ENCODE measurements around the gene ZNF595.
"Not testable (repeated sequence)": the region's sequence is repeated elsewhere in the genome, so short reads cannot be mapped to it uniquely, and the experiment has no call there.

Gene ZNF595

GRCh38 chr4:52804-53479 is at the start of gene ZNF595:
Gene ZNF595 (plus strand): TSS chr4:53321. CDS start chr4:53489, 168 bp downstream.
- not testable (repeated sequence) for H3K4me1 ChIP-seq (ENCODE audit: control insufficient read depth in 1 of 2, insufficient read depth in 2 of 2, low read length in 2 of 2); H3K4me3 ChIP-seq (ENCODE audit: low read depth in 1 of 2, low read length in 2 of 2); H3K27ac ChIP-seq (ENCODE audit: low read depth, low read length); H3K27me3 ChIP-seq (ENCODE audit: control insufficient read depth in 1 of 2, insufficient read depth in 2 of 2, low read length in 2 of 2); H3K36me3 ChIP-seq (ENCODE audit: control insufficient read depth in 1 of 2, insufficient read depth in 2 of 2, low read length in 2 of 2); H3K9me3 ChIP-seq (ENCODE audit: control insufficient read depth in 1 of 2, low read length in 2 of 2); H3K9ac ChIP-seq (ENCODE audit: low read depth in 1 of 2, low read length in 2 of 2)

- H3K27ac ChIP-seq (ENCODE audit: low read depth, low read length); H3K27me3 ChIP-seq (ENCODE audit: control insufficient read depth in 1 of 2, insufficient read depth in 2 of 2, low read length in 2 of 2): not testable (repeated sequence)
These were observed 42.9 kb upstream of the ZNF595 start for GRCh38 chr4:9937-10870.

GRCh38 chr4:11095-11815 is 41.9 kb upstream of the ZNF595 start:
- H3K9ac ChIP-seq (ENCODE audit: low read depth in 1 of 2, low read length in 2 of 2); H3K27me3 ChIP-seq (ENCODE audit: control insufficient read depth in 1 of 2, insufficient read depth in 2 of 2, low read length in 2 of 2); H3K27ac ChIP-seq (ENCODE audit: low read depth, low read length); H3K4me3 ChIP-seq (ENCODE audit: low read depth in 1 of 2, low read length in 2 of 2); H3K4me1 ChIP-seq (ENCODE audit: control insufficient read depth in 1 of 2, insufficient read depth in 2 of 2, low read length in 2 of 2); H3K36me3 ChIP-seq (ENCODE audit: control insufficient read depth in 1 of 2, insufficient read depth in 2 of 2, low read length in 2 of 2); H3K9me3 ChIP-seq (ENCODE audit: control insufficient read depth in 1 of 2, low read length in 2 of 2): not testable (repeated sequence)

More at GRCh38 chr4:9937-10870, 42.9 kb upstream of the ZNF595 start:
- H3K4me3 ChIP-seq (ENCODE audit: low read depth in 1 of 2, low read length in 2 of 2); H3K9ac ChIP-seq (ENCODE audit: low read depth in 1 of 2, low read length in 2 of 2); H3K4me1 ChIP-seq (ENCODE audit: control insufficient read depth in 1 of 2, insufficient read depth in 2 of 2, low read length in 2 of 2); H3K9me3 ChIP-seq (ENCODE audit: control insufficient read depth in 1 of 2, low read length in 2 of 2); H3K36me3 ChIP-seq (ENCODE audit: control insufficient read depth in 1 of 2, insufficient read depth in 2 of 2, low read length in 2 of 2): not testable (repeated sequence)

- H3K4me3 ChIP-seq (ENCODE audit: low read depth in 1 of 2, low read length in 2 of 2); H3K27ac ChIP-seq (ENCODE audit: low read depth, low read length); H3K27me3 ChIP-seq (ENCODE audit: control insufficient read depth in 1 of 2, insufficient read depth in 2 of 2, low read length in 2 of 2); H3K4me1 ChIP-seq (ENCODE audit: control insufficient read depth in 1 of 2, insufficient read depth in 2 of 2, low read length in 2 of 2); H3K9me3 ChIP-seq (ENCODE audit: control insufficient read depth in 1 of 2, low read length in 2 of 2); H3K9ac ChIP-seq (ENCODE audit: low read depth in 1 of 2, low read length in 2 of 2); H3K36me3 ChIP-seq (ENCODE audit: control insufficient read depth in 1 of 2, insufficient read depth in 2 of 2, low read length in 2 of 2): not testable (repeated sequence)
These were observed 41.2 kb upstream of the ZNF595 start for GRCh38 chr4:11816-12417.

GRCh38 chr4:18128-18527 is 35.0 kb upstream of the ZNF595 start:
- not testable (repeated sequence) for H3K4me3 ChIP-seq (ENCODE audit: low read depth in 1 of 2, low read length in 2 of 2); H3K27me3 ChIP-seq (ENCODE audit: control insufficient read depth in 1 of 2, insufficient read depth in 2 of 2, low read length in 2 of 2); H3K9me3 ChIP-seq (ENCODE audit: control insufficient read depth in 1 of 2, low read length in 2 of 2); H3K4me1 ChIP-seq (ENCODE audit: control insufficient read depth in 1 of 2, insufficient read depth in 2 of 2, low read length in 2 of 2); H3K9ac ChIP-seq (ENCODE audit: low read depth in 1 of 2, low read length in 2 of 2); H3K36me3 ChIP-seq (ENCODE audit: control insufficient read depth in 1 of 2, insufficient read depth in 2 of 2, low read length in 2 of 2); H3K27ac ChIP-seq (ENCODE audit: low read depth, low read length)

GRCh38 chr4:18589-18988 is 34.5 kb upstream of the ZNF595 start:
- not testable (repeated sequence) for H3K27ac ChIP-seq (ENCODE audit: low read depth, low read length); H3K9me3 ChIP-seq (ENCODE audit: control insufficient read depth in 1 of 2, low read length in 2 of 2); H3K4me1 ChIP-seq (ENCODE audit: control insufficient read depth in 1 of 2, insufficient read depth in 2 of 2, low read length in 2 of 2); H3K9ac ChIP-seq (ENCODE audit: low read depth in 1 of 2, low read length in 2 of 2); H3K27me3 ChIP-seq (ENCODE audit: control insufficient read depth in 1 of 2, insufficient read depth in 2 of 2, low read length in 2 of 2); H3K36me3 ChIP-seq (ENCODE audit: control insufficient read depth in 1 of 2, insufficient read depth in 2 of 2, low read length in 2 of 2); H3K4me3 ChIP-seq (ENCODE audit: low read depth in 1 of 2, low read length in 2 of 2)

GRCh38 chr4:22882-23281 is 30.2 kb upstream of the ZNF595 start:
- not testable (repeated sequence) for H3K27me3 ChIP-seq (ENCODE audit: control insufficient read depth in 1 of 2, insufficient read depth in 2 of 2, low read length in 2 of 2); H3K27ac ChIP-seq (ENCODE audit: low read depth, low read length); H3K4me1 ChIP-seq (ENCODE audit: control insufficient read depth in 1 of 2, insufficient read depth in 2 of 2, low read length in 2 of 2); H3K36me3 ChIP-seq (ENCODE audit: control insufficient read depth in 1 of 2, insufficient read depth in 2 of 2, low read length in 2 of 2); H3K9me3 ChIP-seq (ENCODE audit: control insufficient read depth in 1 of 2, low read length in 2 of 2); H3K4me3 ChIP-seq (ENCODE audit: low read depth in 1 of 2, low read length in 2 of 2); H3K9ac ChIP-seq (ENCODE audit: low read depth in 1 of 2, low read length in 2 of 2)

GRCh38 chr4:24359-24758 is 28.8 kb upstream of the ZNF595 start:
- H3K9me3 ChIP-seq (ENCODE audit: control insufficient read depth in 1 of 2, low read length in 2 of 2); H3K27me3 ChIP-seq (ENCODE audit: control insufficient read depth in 1 of 2, insufficient read depth in 2 of 2, low read length in 2 of 2); H3K27ac ChIP-seq (ENCODE audit: low read depth, low read length); H3K4me3 ChIP-seq (ENCODE audit: low read depth in 1 of 2, low read length in 2 of 2); H3K4me1 ChIP-seq (ENCODE audit: control insufficient read depth in 1 of 2, insufficient read depth in 2 of 2, low read length in 2 of 2); H3K9ac ChIP-seq (ENCODE audit: low read depth in 1 of 2, low read length in 2 of 2); H3K36me3 ChIP-seq (ENCODE audit: control insufficient read depth in 1 of 2, insufficient read depth in 2 of 2, low read length in 2 of 2): not testable (repeated sequence)

- not testable (repeated sequence) for H3K4me1 ChIP-seq (ENCODE audit: control insufficient read depth in 1 of 2, insufficient read depth in 2 of 2, low read length in 2 of 2); H3K9ac ChIP-seq (ENCODE audit: low read depth in 1 of 2, low read length in 2 of 2); H3K9me3 ChIP-seq (ENCODE audit: control insufficient read depth in 1 of 2, low read length in 2 of 2); H3K36me3 ChIP-seq (ENCODE audit: control insufficient read depth in 1 of 2, insufficient read depth in 2 of 2, low read length in 2 of 2); H3K4me3 ChIP-seq (ENCODE audit: low read depth in 1 of 2, low read length in 2 of 2); H3K27me3 ChIP-seq (ENCODE audit: control insufficient read depth in 1 of 2, insufficient read depth in 2 of 2, low read length in 2 of 2); H3K27ac ChIP-seq (ENCODE audit: low read depth, low read length)
These were observed 25.6 kb upstream of the ZNF595 start for GRCh38 chr4:27501-27900.

Measured in duodenal mucosa (tissue), 2 donors.